Heart right ventricle (tissue), 16 donors: ENCODE data around the gene TPD52L1. TPM values are rescaled to one million over a fixed set of nuclear protein-coding genes. Genes with fewer than 3 reads are reported as not detected.

Experiments
- ATAC-seq, 8 donors: fragments of 200-7000 bp; cut with Tn5 transposase; one replicate each; pipeline ENCODE4 v1.9.1; 2020; ENCODE audit warnings: mild to moderate bottlenecking in 8 of 8, moderate library complexity in 8 of 8, moderate number of reproducible peaks in 1 of 8
- DNase-seq, 2 donors: peaks; one replicate each; pipeline ENCODE4 v3.0.0-alpha.2; 2020
- H3K27ac ChIP-seq, 10 donors: fragments of 200-600 bp; sonication (generic) in 2 of 10; one replicate each; pipeline versions ENCODE4 v1.5.0 to v1.8.0; 2020 to 2022; ENCODE audit warnings: mild to moderate bottlenecking in 3 of 10
- H3K27me3 ChIP-seq, 7 donors: fragments of 200-600 bp; one replicate each; pipeline ENCODE4 v1.8.0; 2021 to 2022; ENCODE audit warnings: mild to moderate bottlenecking in 2 of 7
- H3K36me3 ChIP-seq, 9 donors: fragments of 200-600 bp; sonication (generic) in 1 of 9; one replicate each; pipeline versions ENCODE4 v1.5.0 to v1.8.0; 2020 to 2022; ENCODE audit warnings: mild to moderate bottlenecking in 2 of 9
- H3K4me1 ChIP-seq, 9 donors: fragments of 200-600 bp; sonication (generic) in 1 of 9; one replicate each; pipeline versions ENCODE4 v1.5.0 to v1.8.0; 2020 to 2022; ENCODE audit warnings: mild to moderate bottlenecking in 4 of 9
- H3K4me3 ChIP-seq, 10 donors: fragments of 200-600 bp; sonication (generic) in 2 of 10; one replicate each; pipeline versions ENCODE4 v1.5.0 to v1.8.0; 2020 to 2022; ENCODE audit warnings: mild to moderate bottlenecking in 7 of 10, moderate library complexity in 2 of 10
- H3K9me3 ChIP-seq, 11 donors: fragments of 200-600 bp in 10 of 11; sonication (generic) in 2 of 11; one replicate each; pipeline versions ENCODE4 v1.5.0 to v1.8.0; 2013 to 2022; ENCODE audit warnings: mild to moderate bottlenecking in 2 of 11, control low read depth in 1 of 11, moderate library complexity in 1 of 11
- WGBS, 2 donors: extraction: QIAGEN DNeasy Blood & Tissue Kit; methylation state at CpG; one replicate each; pipeline ENCODE4 v1.1.7; 2013; ENCODE audit warnings: inconsistent platforms in 1 of 2; 5-methylcytosine and 5-hydroxymethylcytosine counted together
- intact Hi-C, 10 donors: fragments of 100-400 bp; cut with DNase I; formaldehyde crosslinking; loops; one replicate each; pipeline versions ENCODE4 v1.11.1 to v1.14.2; 2022
- polyA plus RNA-seq, 2 donors: library from polyadenylated mRNA; stranded (reverse); fragments of 200-250 nt; gene quantifications; one replicate each; pipeline ENCODE4 v1.2.3, GENCODE V29; 2013
- total RNA-seq, 10 donors: library from RNA; stranded (reverse); fragmentation: NEBNext Ultra II Directional in 3 of 10; extraction: Animal tissue kit (Norgen Biotek cat#: 25700) in 3 of 10; gene quantifications; one replicate each; pipeline versions ENCODE4 v1.2.1 to v1.2.4, GENCODE V29; 2021 to 2023
- TF ChIP-seq, protein P1 (sequence below), 9 donors: fragments of 200-600 bp; sonication (generic) in 2 of 9; IDR thresholded peaks; one replicate each; pipeline versions ENCODE4 v1.5.0 to v1.8.0; 2021 to 2022; ENCODE audit warnings: antibody characterized with exemption in 9 of 9, mild to moderate bottlenecking in 5 of 9, moderate library complexity in 1 of 9
- donor health status: Arrhythmogenic right ventricular cardiomyopathy.
- donor health status: ischemic (EF 13 %, LVEDD 7.1; RV severe dilation, severe dysfunction).
- donor health status: healthy with polysubstance abuse.
- donor health status: DM: no; HTN: yes; CAD: no.
- donor health status: DM: no; HTN: no; CAD: no.
- donor health status: ischemic (EF 25% LVEDD 6.9; RV normal size, moderate dysfunction).
- donor health status: ischemic (EF 25% LVEDD 5.7; RV mildly dilated, moderate dysfunction).
- donor health status: healthy.
- donor health status: DM: yes; HTN: yes; CAD: no.
- donor health status: Ischemic cardiomyopathy.
- donor health status: ischemic (EF 35%, LVEDD 5.7; RV mildly dilated, moderate dysfunction).
- donor health status: nonischemic (EF 11% LVEDD 7.7; RV severe dilation, severe dysfunction).
- donor health status: DM: yes; HTN: yes; CAD: no.
- donor health status: PGD.
- donor health status: ischemic (EF 29% LVEDD 5.4; RV normal size, mild dysfunction).
- donor health status: nonischemic (EF 23%, LVEDD 6.1; RV moderate dilation, normal function).

TPD52L1 gene
- total and polyA plus RNA-seq, 12 donors: 21.2 to 97.8 (median 54.1) TPM

DNA sequence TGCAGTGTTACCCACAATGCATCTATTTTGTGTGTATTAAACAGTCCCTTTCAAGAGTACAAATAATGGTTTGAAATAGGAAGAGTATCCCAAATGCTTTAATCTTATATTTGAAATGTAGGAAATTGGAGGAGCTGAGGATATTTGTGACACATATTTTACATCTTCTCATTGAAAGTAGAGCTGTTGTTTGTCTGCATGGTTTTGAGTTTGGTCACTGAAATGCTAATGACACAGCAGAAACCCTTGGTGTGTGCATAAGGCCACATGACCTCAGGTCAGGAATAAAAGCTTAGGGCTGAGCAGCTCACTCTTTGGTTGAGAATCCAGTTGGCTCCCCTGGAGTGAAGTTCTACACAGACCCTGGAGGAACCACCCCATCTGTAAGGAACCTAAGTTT, 49.8 kb downstream of the TPD52L1 start:
- intact Hi-C loops: no loop called here
- TF ChIP-seq, protein P1, sequence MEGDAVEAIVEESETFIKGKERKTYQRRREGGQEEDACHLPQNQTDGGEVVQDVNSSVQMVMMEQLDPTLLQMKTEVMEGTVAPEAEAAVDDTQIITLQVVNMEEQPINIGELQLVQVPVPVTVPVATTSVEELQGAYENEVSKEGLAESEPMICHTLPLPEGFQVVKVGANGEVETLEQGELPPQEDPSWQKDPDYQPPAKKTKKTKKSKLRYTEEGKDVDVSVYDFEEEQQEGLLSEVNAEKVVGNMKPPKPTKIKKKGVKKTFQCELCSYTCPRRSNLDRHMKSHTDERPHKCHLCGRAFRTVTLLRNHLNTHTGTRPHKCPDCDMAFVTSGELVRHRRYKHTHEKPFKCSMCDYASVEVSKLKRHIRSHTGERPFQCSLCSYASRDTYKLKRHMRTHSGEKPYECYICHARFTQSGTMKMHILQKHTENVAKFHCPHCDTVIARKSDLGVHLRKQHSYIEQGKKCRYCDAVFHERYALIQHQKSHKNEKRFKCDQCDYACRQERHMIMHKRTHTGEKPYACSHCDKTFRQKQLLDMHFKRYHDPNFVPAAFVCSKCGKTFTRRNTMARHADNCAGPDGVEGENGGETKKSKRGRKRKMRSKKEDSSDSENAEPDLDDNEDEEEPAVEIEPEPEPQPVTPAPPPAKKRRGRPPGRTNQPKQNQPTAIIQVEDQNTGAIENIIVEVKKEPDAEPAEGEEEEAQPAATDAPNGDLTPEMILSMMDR (IDR thresholded peaks at IDR 0.05): no peak
- Histone ChIP-seq H3K27ac (no peak overlapping the region), H3K4me3 (no peak overlapping the region), H3K27me3 (no peaks in the 10 kb centered on the region), H3K4me1 (peaks cover 0 to 55% (median 29%) of the 10 kb centered on the region in 9 donors), H3K9me3 (peaks cover 0 to 5% (median 0%) of the 10 kb centered on the region in 11 donors), H3K36me3 (no peaks in the 10 kb centered on the region)
- DNase-seq: no peak
- ATAC-seq: no peak

DNA sequence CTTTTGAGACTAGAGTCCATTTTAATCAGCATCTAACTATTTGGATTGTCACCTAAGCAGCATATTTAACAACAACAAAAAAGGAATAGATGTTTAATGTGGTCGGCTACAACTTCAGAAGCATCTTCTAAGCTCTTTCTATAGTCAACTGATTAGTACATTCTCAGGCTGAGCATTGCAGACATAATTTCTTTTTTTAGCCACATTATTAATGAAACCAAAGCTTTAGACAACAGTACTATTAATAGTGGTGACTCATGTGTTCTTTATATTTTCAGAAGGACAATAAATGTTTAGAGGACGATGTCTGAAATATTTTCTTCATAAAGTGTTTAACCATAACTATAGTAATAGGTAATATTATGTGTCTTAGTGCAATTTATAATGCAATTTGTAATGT, 52.4 kb downstream of the TPD52L1 start:
- peak in 5 of 8 donors; percentile 65 to 81 (median 72) for ATAC-seq
- whole genome bisulfite sequencing, 2 donors: 55 to 80% methylated on average over 2 of the region's 2 CpGs
- peak overlapping the region in 7 of 10 donors; percentile 24 to 79 (median 43) for H3K27ac ChIP-seq

DNA sequence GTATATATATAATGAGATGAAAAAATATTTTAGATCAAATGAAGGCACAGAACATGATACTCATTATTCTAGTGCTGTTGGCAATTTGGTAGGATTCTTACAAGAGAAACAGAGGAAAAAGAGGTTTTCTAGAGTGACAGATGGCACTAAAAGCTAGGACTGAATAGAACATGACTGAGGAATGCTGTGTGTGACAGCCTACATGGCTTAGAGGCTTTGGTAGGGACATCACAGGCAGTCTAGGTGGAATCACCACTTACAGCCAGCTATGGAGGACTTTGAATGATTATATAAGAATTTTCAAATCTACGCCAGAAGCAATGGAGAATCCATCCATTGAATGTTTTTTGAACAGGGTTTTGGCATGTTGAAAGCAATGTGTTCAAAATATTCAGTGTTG, 52.8 kb downstream of the TPD52L1 start:
- H3K36me3 ChIP-seq: no peaks in the 10 kb centered on the region
- TF ChIP-seq, protein P1 (IDR thresholded peaks at IDR 0.05): no peak
- no peak overlapping the region for H3K4me3 ChIP-seq
- WGBS, 2 donors: 97 to 100% methylated on average over 1 of the region's 1 CpG
- peak overlapping the region in 7 of 10 donors; percentile 24 to 79 (median 43) for H3K27ac ChIP-seq
- H3K4me1 ChIP-seq: peaks cover 0 to 58% (median 20%) of the 10 kb centered on the region in 9 donors
- DNase-seq (no peak), ATAC-seq (peak in 4 of 8 donors; percentile 50 to 65 (median 64))
- no peaks in the 10 kb centered on the region for H3K27me3 ChIP-seq
- intact Hi-C loops: loop anchor here in 1 of 10 donors (5.0 kb wide), 1 partner anchor 244 kb away; the partner anchor contains the start of gene RNF217
- peaks cover 0 to 5% (median 0%) of the 10 kb centered on the region in 11 donors for H3K9me3 ChIP-seq

More for the DNA sequence above, 52.4 kb downstream of the TPD52L1 start:
- no peak for DNase-seq
- peaks cover 0 to 58% (median 21%) of the 10 kb centered on the region in 9 donors for H3K4me1 ChIP-seq
- TF ChIP-seq, protein P1 (IDR thresholded peaks at IDR 0.05): no peak
- peaks cover 0 to 5% (median 0%) of the 10 kb centered on the region in 11 donors for H3K9me3 ChIP-seq
- H3K4me3 ChIP-seq: no peak overlapping the region
- no peaks in the 10 kb centered on the region for H3K36me3 ChIP-seq
- no peaks in the 10 kb centered on the region for H3K27me3 ChIP-seq
- intact Hi-C loops: loop anchor here in 1 of 10 donors (5.0 kb wide), 1 partner anchor 244 kb away; the partner anchor contains the start of gene RNF217

DNA sequence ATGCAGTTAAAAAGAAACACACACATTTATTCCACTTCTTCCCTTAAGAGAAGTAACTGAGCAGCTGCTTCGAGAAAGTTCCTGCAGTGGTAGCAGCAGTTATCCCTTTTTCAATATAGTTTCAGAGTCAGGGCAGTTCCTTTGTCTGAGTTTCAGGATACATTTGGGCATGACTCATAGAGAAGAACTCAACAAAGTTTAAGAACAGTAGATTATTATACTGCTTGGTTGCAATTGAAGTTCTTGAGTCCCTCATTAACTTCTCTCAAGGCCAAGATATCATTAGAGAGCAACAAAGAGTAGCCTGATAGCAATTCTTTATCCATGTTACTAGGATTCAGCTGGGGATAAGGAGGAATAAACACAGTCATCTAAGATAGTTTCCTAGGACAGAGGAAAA, 54.4 kb downstream of the TPD52L1 start:
- intact Hi-C loops: loop anchor here in 1 of 10 donors (5.0 kb wide), 1 partner anchor 246 kb away; the partner anchor contains the start of gene RNF217
- Histone ChIP-seq H3K4me1 (peaks cover 0 to 49% (median 12%) of the 10 kb centered on the region in 9 donors), H3K27me3 (no peaks in the 10 kb centered on the region), H3K9me3 (peaks cover 0 to 5% (median 0%) of the 10 kb centered on the region in 11 donors), H3K4me3 (no peak overlapping the region), H3K27ac (peak overlapping the region in 3 of 10 donors; percentile 3 to 79 (median 54)), H3K36me3 (no peaks in the 10 kb centered on the region)
- ATAC-seq: no peak
- DNase-seq: no peak
- TF ChIP-seq, protein P1 (IDR thresholded peaks at IDR 0.05): no peak
- WGBS, 2 donors: 67 to 78% methylated on average over 1 of the region's 1 CpG
